ENCODE results near the gene AP2A2. TPM values are rescaled to one million over a fixed set of nuclear protein-coding genes. Genes with fewer than 3 reads are reported as not detected.

AP2A2 gene
- total RNA-seq, 1 experiment from 2014 or later = 55.5 TPM

GRCh38 chr11:1029654-1030053 is 104.0 kb downstream of the AP2A2 start (continued):
- no peak for TF ChIP-seq REST (IDR thresholded peaks at IDR 0.05; ENCODE audit: low read depth)
- TF ChIP-seq FOSL1 (IDR thresholded peaks at IDR 0.05; ENCODE audit: low read depth) = no peak
- TF ChIP-seq SIN3A (IDR thresholded peaks at IDR 0.05; ENCODE audit: low read depth) = no peak
- no peak for TF ChIP-seq TCF7L2 (IDR thresholded peaks at IDR 0.05; ENCODE audit: borderline replicate concordance, extremely low read depth, insufficient read depth, insufficient read length)
- TF ChIP-seq RAD21 (IDR thresholded peaks at IDR 0.05; ENCODE audit: low read depth) = no peak
- no peak for TF ChIP-seq EZH2 (IDR thresholded peaks at IDR 0.05)
- TF ChIP-seq, protein P1, sequence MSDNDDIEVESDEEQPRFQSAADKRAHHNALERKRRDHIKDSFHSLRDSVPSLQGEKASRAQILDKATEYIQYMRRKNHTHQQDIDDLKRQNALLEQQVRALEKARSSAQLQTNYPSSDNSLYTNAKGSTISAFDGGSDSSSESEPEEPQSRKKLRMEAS (IDR thresholded peaks at IDR 0.05) = no peak
- no peak for TF ChIP-seq CEBPB (IDR thresholded peaks at IDR 0.05; ENCODE audit: low read depth)
- no peak for TF ChIP-seq POLR2AphosphoS5 (IDR thresholded peaks at IDR 0.05; ENCODE audit: low read depth, low read length)

DNA sequence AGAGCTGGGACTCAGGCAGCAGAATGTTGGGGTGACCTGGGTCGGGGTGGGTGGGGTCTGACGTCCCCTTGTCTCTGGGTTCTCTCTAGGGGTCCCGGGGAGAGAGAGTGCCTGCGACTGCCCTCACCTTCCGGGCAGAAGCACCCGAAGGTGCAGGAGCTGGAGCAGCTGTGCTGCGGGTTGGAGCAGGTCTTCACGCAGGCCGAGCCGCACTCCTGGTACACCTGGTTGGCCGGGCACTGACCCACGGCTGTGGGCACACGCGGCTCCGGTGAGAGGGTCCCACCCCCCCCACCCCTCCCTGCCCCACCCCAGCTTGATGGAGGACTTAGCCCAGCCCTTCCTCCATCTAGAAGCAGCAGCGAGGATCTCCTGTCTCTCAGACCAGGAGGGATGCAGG is 104.4 kb downstream of the AP2A2 start:
- ChIA-PET POLR2A (no interaction called here), RAD21 (ENCODE audit: low non-redundant PET in 1 of 2, low total read pairs in 2 of 2, uncharacterized antibody in 2 of 2, unreplicated experiment in 2 of 2) (no interaction called here), CTCF (no interaction called here)
- Histone ChIP-seq H3K79me2 (ENCODE audit: insufficient read depth, low read length) (no peaks in the 10 kb centered on the region), H4K20me1 (ENCODE audit: insufficient read depth) (no peaks in the 10 kb centered on the region), H2AFZ (ENCODE audit: low read depth, low read length, poor library complexity, severe bottlenecking) (no peak overlapping the region), H3K36me3 (ENCODE audit: control insufficient read depth in 1 of 2, insufficient read depth in 2 of 2, low read length in 2 of 2) (no peaks in the 10 kb centered on the region), H3K27ac (ENCODE audit: low read depth, low read length) (no peak overlapping the region), H3K9me2 (ENCODE audit: insufficient read depth) (no peaks in the 10 kb centered on the region), H3K4me1 (ENCODE audit: control insufficient read depth in 1 of 2, insufficient read depth in 2 of 2, low read length in 2 of 2) (no peaks in the 10 kb centered on the region), H3K27me3 (ENCODE audit: insufficient read depth, low read length) (no peaks in the 10 kb centered on the region), H3K4me2 (ENCODE audit: low read length) (no peak overlapping the region), H3K9ac (ENCODE audit: low read length) (no peak overlapping the region), H3K9me3 (ENCODE audit: control insufficient read depth in 1 of 2, insufficient read depth in 1 of 2, low read depth in 1 of 2, low read length in 2 of 2) (no peaks in the 10 kb centered on the region; a peak in 1 of 4 replicates), H3K4me3 (replicated peaks in 1 of 2; ENCODE audit: low read depth in 1 of 2, low read length in 2 of 2) (no peak overlapping the region)
- TF ChIP-seq POLR2A (IDR thresholded peaks at IDR 0.05; ENCODE audit: borderline replicate concordance, extremely low read depth, insufficient read depth, insufficient read length) (no peak), YY1 (IDR thresholded peaks at IDR 0.05; ENCODE audit: extremely low read depth, insufficient replicate concordance, low read depth, low read length) (no peak), SIN3A (IDR thresholded peaks at IDR 0.05; ENCODE audit: low read depth) (no peak), EZH2 (IDR thresholded peaks at IDR 0.05) (no peak), TCF7L2 (IDR thresholded peaks at IDR 0.05; ENCODE audit: borderline replicate concordance, extremely low read depth, insufficient read depth, insufficient read length) (no peak), SRF (IDR thresholded peaks at IDR 0.05; ENCODE audit: low read depth) (no peak), ZFX (IDR thresholded peaks at IDR 0.05) (no peak), SP1 (IDR thresholded peaks at IDR 0.05; ENCODE audit: low read depth) (no peak), ELF1 (IDR thresholded peaks at IDR 0.05; ENCODE audit: borderline replicate concordance, low read depth) (no peak), POLR2AphosphoS5 (IDR thresholded peaks at IDR 0.05; ENCODE audit: low read depth, low read length) (no peak), ATF3 (IDR thresholded peaks at IDR 0.05) (no peak), ZNF274 (IDR thresholded peaks at IDR 0.05; ENCODE audit: low read depth, low read length) (no peak), JUND (IDR thresholded peaks at IDR 0.05) (no peak)
- TF ChIP-seq, protein P1 (IDR thresholded peaks at IDR 0.05) = no peak
- intact Hi-C loops (cut with micrococcal nuclease) = no loop called here
- BruUV-seq (replicated peaks) = no TSS peak
- DNase-seq (ENCODE audit: low read depth, low spot score) (no peak), ATAC-seq (no peak)
